ENCODE data around the gene SPSB3. TPM values are rescaled to one million over a fixed set of nuclear protein-coding genes. Genes with fewer than 3 reads are reported as not detected.
A peak's percentile ranks its signal among the peaks of the same experiment; 100 is the strongest.

SPSB3 gene
- total and polyA plus RNA-seq, 2 donors (not counting 1 experiment from before 2014, with no cell fraction given) = 9.6 to 32.7 TPM

GRCh38 chr16:1770328-1771187, 11.8 kb downstream of the SPSB3 start:
- peak overlapping the region; percentile 63 for H3K27ac ChIP-seq (ENCODE audit: insufficient read depth, low read length)
- no peaks in the 10 kb centered on the region for H4K20me1 ChIP-seq (ENCODE audit: control insufficient read depth, extremely low read depth, insufficient read depth, low read length)
- H3K4me1 ChIP-seq (ENCODE audit: control insufficient read depth, extremely low read depth, insufficient read depth, low read length) = peaks cover 21% of the 10 kb centered on the region
- H3K36me3 ChIP-seq (ENCODE audit: control insufficient read depth, insufficient read depth, low read length) = peaks cover 34% of the 10 kb centered on the region
- peak overlapping the region; percentile 77 for H3K4me2 ChIP-seq (ENCODE audit: extremely low read depth, insufficient read depth, low read length)
- DNase-seq (ENCODE audit: low read depth in 2 of 2) = peak; percentile 59 to 69
- H3K27me3 ChIP-seq (ENCODE audit: control insufficient read depth, insufficient read depth, low read length) = no peaks in the 10 kb centered on the region
- peaks cover 31% of the 10 kb centered on the region for H3K79me2 ChIP-seq (ENCODE audit: control insufficient read depth, insufficient read depth, low read length)
- no peaks in the 10 kb centered on the region for H3K9me3 ChIP-seq (ENCODE audit: control insufficient read depth, insufficient read depth, low read depth, low read length)
- H2AFZ ChIP-seq (ENCODE audit: low read length) = no peak overlapping the region
- H3K4me3 ChIP-seq (replicated peaks in 1 of 4; ENCODE audit: control extremely low read depth in 1 of 4, insufficient read depth in 1 of 4, low read depth in 3 of 4, low read length in 4 of 4) = peak overlapping the region; percentile 54 to 89 (median 70)
- TF ChIP-seq, protein P1, sequence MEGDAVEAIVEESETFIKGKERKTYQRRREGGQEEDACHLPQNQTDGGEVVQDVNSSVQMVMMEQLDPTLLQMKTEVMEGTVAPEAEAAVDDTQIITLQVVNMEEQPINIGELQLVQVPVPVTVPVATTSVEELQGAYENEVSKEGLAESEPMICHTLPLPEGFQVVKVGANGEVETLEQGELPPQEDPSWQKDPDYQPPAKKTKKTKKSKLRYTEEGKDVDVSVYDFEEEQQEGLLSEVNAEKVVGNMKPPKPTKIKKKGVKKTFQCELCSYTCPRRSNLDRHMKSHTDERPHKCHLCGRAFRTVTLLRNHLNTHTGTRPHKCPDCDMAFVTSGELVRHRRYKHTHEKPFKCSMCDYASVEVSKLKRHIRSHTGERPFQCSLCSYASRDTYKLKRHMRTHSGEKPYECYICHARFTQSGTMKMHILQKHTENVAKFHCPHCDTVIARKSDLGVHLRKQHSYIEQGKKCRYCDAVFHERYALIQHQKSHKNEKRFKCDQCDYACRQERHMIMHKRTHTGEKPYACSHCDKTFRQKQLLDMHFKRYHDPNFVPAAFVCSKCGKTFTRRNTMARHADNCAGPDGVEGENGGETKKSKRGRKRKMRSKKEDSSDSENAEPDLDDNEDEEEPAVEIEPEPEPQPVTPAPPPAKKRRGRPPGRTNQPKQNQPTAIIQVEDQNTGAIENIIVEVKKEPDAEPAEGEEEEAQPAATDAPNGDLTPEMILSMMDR (conservative IDR thresholded peaks at IDR 0.05 in 1 of 2, IDR thresholded peaks at IDR 0.05 in 1 of 2; ENCODE audit: low read depth in 1 of 2, low read length in 2 of 2) = no peak
- TF ChIP-seq EZH2 (IDR thresholded peaks at IDR 0.05; ENCODE audit: low read length, missing control alignments) = no peak
- H3K9ac ChIP-seq (ENCODE audit: insufficient read depth, low read length) = peak overlapping the region; percentile 70

DNA sequence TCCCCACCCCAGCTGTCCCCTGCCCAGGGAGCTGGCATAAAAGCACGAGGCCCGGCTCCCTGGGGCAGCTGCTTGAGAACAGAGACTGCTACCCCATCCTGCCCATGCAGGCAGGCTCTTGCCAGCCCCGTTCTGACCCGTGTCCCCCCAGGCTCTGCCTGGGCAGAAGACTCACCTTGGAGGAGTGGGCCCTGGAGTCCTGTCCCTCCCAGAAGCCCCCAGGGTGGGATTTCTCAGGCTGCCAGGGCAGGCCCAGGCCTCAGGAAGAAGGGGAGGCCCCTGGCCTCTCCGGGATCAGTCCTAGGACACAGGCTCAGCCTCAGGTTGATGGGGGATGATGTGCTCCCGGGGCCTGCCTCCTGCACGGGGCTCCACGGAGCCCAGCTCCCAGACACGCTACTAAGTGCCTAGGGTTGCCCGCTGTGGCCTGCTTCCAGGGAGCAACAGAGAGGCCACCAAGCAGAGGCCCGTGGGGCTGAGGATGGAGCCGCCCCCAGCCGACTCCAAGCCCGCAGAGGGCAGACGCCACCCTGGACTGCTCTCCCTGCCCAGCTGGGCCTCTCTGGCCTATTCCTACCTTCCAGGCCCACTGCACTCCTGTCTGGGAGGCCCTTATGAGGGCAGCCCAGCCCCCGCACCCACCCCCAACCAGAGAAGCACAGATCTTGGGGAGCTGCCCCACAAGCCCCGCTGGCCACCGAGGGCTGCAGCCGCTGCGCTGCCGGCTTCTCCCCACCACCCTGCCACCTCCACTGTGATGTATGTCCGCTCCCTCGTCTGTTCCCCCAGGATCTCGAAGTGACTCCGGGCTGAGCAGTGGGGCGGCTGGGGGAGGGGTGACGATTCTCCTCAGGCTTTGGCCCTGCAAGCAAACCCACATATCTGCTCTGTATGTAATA, 12.7 kb downstream of the SPSB3 start:
- H3K4me2 ChIP-seq (ENCODE audit: extremely low read depth, insufficient read depth, low read length) = peak overlapping the region; percentile 77
- no peak for TF ChIP-seq EZH2 (IDR thresholded peaks at IDR 0.05; ENCODE audit: low read length, missing control alignments)
- TF ChIP-seq, protein P1 (conservative IDR thresholded peaks at IDR 0.05 in 1 of 2, IDR thresholded peaks at IDR 0.05 in 1 of 2; ENCODE audit: low read depth in 1 of 2, low read length in 2 of 2) = no peak

More for the DNA sequence above, 12.7 kb downstream of the SPSB3 start:
- Histone ChIP-seq H3K9ac (ENCODE audit: insufficient read depth, low read length) (no peak overlapping the region), H3K27ac (ENCODE audit: insufficient read depth, low read length) (peak overlapping the region; percentile 63), H3K27me3 (ENCODE audit: control insufficient read depth, insufficient read depth, low read length) (no peaks in the 10 kb centered on the region), H4K20me1 (ENCODE audit: control insufficient read depth, extremely low read depth, insufficient read depth, low read length) (no peaks in the 10 kb centered on the region), H3K36me3 (ENCODE audit: control insufficient read depth, insufficient read depth, low read length) (peaks cover 36% of the 10 kb centered on the region), H3K9me3 (ENCODE audit: control insufficient read depth, insufficient read depth, low read depth, low read length) (no peaks in the 10 kb centered on the region), H3K4me3 (replicated peaks in 1 of 4; ENCODE audit: control extremely low read depth in 1 of 4, insufficient read depth in 1 of 4, low read depth in 3 of 4, low read length in 4 of 4) (peak overlapping the region in 2 of 4 experiments; percentile 54 to 84), H3K4me1 (ENCODE audit: control insufficient read depth, extremely low read depth, insufficient read depth, low read length) (peaks cover 19% of the 10 kb centered on the region), H3K79me2 (ENCODE audit: control insufficient read depth, insufficient read depth, low read length) (peaks cover 23% of the 10 kb centered on the region), H2AFZ (ENCODE audit: low read length) (no peak overlapping the region)
- DNase-seq (ENCODE audit: low read depth in 2 of 2) = no peak

Data from fibroblast of lung (primary cell).